Suppressor macrophage treated with lipopolysaccharide for 1 hour (primary cell): Measurements from ENCODE around the gene GPS1.

Experiments
- DNase-seq, 3 donors: peaks; one replicate each; pipeline ENCODE4 v3.0.0-alpha.2; 2020 to 2022

Gene GPS1

DNA sequence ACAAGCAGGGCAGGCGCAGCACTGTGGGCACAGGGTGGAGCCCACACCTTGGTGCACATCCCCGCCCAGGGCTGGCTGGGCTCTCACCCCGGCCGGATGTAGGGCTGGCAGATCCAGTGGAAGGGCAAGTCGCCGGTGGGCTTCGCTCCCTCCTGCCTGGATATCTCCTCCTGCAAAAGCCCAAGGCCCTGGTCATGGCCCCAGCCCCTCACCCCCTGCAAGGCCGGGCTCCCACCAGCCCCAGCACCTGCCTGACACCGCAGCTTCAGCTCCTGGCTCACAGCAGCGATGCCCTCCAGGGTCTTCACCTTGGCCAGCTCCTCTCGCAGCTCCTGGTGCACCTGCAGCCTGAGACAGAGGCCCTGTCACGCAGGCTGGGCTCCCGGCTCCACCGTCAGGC lies 8.9 kb downstream of the GPS1 start:
- no peak for DNase-seq

DNA sequence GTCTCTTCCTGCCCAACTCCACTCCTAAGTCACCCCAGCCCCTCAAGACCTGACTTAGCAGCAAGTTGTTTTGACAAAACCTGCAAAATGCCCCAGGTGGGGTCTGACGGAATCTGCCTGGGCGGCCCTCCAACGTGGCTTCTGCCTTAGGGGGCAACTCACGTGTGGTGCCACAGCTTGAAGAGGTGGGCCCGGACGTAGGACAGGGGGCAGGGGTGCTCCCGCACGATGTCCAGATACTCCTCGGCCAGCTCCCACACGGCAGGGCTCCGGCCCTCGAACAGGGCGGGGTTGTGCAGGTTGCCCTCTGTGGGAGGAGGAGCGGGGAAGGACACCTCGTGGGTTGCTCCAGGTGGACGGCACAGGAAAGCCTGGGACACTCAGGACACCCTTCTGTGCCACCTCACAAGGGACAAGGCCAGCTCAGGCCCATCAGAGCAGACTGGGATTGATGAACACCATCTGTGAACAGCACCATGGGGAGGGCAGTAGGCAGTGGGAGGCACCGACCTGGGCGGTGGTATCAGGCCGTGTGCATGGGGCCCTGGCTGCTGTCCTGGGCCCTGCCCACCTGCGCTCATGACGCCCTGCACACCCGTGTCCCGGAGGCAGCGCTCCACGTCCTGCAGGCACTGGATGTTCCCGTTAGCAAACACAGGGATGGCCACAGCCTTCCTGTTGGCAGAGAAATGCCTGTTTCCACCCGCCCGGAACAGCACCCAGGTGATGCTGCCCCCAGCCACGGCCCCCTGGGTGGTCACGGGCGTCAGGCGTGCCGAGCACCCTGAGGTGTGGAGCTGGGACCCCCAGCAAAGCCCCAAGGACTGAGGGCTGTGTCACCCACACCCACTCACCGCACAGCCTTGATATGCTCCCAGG lies 9.6 kb downstream of the GPS1 start:
- DNase-seq = no peak

DNA sequence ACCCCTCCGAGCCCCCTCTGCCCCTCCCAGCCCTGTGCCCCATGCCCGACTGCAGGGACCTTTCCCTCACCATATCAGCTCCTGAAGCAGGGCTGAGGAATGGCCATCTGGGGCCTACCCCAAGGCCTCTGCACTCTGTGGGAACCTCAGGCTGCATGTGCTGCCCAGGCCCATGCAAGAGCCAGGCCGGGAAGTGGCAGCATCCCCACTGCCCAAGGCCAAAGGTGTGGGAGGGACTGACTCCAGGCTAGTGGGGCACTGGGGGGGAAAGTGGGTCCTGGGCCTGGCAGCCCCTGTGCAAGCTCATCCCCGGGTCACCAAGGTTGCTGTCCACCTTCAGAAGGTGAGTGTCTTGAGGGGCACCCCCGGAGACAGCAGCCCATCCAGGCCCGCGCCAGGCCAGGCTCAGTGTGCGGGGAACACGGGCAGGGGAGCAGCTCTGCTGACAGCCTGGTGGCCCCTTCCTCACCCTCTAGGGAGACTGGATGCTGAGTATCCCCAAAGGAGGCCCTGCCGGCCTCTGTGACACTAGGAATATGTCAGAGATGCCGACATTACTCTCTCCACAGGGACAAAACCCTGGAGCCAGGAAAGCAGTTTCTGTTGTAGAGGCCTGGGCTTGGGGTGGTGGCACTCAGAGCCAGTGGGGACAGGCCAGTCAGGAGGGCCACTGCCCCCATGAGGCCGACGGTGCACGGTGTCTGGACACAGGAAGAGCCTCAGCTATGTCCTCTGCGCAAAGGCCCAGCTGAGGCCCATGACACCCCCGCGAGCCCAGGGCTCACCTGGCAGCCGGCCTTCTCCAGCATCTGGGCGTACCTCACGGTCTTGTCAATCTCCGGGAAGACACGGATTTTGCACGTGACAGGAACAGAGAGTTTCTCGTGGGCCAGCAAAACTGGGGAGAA lies 10.6 kb downstream of the GPS1 start:
- DNase-seq = peak in 1 of 3 donors; percentile 25

DNA sequence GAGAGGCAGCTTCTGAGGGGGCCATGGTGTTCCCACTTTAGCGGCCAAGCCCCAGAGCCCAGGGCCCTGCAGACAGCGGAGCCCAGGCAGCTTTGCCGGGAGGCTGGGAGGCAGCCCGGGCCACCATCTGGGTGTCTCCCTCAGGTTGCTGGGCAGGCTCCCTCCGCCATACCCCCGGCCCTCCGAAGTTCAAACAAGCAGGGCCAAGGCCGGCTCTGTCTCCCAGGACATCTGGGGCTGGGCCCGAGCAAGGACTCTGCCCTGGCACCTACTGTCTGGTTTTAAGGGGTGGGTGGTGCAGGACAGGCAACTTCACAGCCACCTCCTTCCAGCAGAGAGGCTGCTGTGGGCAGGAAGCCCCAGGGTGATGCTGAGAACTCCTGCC lies 11.3 kb downstream of the GPS1 start:
- no peak for DNase-seq

DNA sequence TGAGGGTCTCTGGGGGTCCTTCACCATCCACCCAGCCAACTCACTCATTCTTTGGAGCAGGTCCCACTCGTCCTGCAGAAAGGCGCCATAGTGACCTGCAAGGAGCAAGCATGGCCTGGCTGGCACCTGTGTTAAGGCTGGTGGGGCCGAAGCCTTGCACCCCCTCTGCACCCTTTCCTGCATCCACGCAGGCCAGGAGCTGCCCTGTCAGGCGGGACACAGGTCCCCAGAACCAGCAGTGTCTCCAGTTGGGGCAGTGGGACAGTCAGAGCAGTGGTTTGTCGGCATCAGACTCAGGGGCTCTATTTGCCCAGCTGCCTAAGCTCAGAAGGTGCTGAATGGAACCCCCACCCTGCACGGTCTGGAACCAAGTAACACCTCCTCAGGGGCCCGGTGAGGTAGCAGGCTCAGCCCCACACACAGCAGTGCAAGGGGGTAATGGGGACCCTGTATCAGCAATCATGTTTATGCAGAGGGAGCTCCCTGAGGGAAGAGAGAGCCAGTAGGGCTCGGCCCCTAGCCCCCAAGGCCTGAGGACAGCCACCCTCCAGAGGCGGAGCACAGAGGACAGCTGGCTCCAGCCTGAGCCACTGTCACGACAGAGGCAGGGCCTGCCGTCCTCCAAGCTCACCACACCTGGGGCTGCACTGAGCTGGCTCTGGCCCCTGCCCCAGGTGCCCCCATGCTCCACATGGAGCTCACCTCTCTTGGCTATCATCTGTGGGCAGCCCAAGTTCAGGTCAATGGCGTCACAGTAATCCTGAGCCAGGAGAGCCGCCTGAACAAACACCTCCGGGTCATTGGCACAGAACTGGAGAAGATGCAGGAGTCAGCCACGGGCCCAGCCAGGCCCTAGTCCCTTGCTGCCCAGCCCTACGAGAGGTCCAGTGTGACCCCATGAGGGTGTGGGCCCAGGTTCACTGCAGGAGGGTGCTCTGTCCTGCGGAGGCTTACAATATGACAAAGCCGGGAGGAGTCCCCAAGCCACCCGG lies 12.0 kb downstream of the GPS1 start:
- no peak for DNase-seq

DNA sequence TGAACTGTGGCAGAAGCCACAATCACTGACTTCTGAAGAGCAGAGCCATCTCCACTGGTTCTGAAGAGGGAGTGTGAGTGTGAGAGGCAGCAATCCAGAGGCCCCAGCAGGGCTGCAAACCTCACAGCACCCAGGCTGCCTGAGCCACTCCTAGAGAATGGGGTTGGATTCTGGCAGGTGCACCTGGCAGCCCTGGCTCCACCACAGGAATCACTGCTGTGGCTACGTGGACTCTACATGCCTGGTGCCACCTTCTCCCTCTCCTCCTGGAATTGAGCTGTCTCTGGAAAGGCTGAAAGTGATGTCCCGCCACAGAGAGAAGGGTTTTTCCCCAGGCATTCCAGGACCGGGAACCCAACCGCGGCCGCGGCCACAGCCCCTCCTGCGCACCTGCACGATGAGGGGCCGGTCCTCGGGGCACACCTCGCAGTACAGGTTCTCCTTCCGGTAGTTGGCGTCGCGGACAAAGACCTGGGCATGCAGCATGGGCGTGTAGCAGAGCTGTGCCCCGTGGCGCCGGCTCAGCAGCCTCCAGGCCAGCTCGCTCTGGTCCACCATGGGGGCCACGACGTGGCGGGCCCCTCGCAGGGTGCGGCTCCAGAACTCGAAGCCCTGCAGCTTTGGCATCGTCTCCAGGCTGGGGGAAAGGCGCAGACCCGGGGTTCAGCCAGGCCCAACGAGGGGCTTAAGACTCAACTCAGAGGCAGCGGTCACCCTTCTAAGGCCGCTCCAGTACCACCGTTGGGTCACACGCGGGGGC lies 12.9 kb downstream of the GPS1 start:
- DNase-seq = no peak

DNA sequence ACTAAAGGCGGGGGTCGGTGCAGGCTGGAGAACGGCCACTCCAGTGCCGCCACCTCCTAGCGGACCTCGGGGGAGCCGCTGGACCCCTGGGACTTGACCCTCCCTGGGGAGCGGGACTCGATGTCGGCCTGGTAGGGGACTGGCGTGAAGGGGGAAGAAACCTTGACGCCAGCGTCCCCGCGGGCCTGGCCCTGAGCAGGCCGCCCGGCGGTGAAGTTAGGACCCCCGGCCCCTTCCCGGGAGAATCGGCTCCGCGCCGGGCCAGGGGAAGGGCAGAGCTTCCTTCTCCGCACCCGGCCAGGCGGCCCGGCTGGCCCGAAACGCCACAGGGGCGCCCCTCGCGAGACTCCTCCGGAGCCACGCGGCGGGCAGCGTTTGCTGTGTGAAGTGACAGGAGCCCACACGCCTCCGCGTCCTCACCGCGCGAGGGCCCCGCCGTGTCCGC lies 13.5 kb downstream of the GPS1 start:
- peak in 2 of 3 donors; percentile 59 to 73 for DNase-seq

DNA sequence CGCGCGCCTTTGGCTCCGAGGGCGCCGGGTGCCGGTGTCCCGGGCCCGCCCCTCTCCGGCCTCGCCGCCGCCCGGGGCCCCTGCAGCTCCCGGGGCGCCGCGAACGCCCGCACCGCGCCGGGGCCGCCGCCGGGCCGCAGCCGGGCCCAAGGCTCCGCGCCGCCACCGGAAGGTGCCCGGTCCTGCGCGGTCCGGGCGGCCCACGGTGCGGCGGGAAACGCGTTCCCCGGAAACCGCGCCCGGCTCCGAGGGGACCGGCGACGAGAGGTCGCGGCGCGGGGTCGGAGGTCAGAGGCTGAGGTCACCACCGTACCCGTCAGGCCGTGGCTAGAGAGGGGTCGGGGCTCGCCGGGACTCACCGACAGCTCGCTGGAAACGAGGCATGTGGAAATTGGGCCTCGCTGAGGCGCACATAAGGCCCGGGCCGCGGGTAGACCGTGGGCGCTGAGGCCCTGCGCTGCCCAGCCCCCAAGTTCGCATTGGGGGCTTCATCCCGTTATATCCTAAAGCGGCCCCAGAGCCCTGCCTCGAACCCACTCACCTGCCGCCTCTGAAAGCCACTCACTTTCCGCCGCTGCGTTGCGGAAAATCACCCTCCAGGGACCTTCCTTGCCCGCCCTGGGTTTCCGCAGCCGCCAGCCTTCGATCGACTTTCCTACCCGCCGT lies 14.1 kb downstream of the GPS1 start, which contains the start of gene DUS1L:
TSS of gene DUS1L (minus strand) at position 167 of the 666 bp plus-strand sequence. CDS start 745 bp downstream, outside the sequence.
- peak; percentile 78 to 93 (median 88) for DNase-seq

DNA sequence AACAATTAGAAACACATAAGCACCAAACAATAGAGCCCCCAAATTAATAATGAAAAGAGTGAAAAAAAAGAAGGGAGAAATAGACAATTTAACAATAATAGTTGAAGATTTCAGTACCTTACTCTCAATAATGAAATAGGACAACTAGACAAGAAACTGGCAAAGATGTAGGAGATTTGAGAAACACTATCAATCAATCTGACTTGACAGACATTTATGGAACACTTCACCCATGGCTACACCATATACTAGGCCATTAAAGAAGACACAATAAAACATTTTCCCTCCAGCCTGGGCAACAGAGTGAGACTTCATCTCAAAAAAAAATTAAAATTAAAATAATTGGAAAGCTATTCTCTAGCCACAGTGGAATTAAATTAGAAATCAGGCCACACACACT lies 18.9 kb downstream of the GPS1 start:
- no peak for DNase-seq

DNA sequence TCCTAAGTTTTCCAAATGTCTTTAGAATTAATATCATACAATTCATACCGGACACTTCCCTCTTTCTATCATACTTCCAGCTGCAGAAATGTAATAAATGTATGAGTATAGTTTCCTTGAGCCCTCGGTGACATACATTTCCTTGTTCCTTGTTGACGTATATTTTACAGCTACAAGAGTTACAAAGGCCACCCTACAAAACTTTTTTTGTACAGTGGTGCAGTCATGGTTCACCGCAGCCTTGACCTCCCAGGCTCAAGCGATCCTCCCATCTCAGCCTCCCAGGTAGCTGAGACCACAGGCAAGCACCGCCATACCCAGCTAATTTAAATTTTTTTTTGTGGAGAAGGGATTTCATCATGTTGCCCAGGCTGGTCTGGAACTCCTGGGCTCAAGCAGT lies 21.1 kb downstream of the GPS1 start:
- no peak for DNase-seq

DNA sequence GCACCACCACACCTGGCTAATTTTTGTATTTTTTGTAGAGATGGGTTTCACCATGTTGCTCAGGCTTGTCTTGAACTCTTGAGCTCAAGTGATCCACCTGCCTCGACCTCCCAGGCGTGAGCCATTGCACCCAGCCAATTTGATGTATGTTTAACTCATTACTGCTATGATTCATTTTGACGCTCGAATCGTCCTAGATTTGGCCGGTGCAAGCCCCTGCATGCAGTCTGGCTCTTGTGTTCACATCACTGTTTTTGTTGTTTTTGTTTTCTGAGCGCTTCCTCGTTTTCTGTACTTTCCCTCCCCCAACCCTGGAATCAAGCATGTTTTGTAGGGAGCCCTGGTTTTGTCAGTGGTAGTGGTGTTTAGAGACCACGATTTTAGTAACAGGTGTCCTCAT lies 21.7 kb downstream of the GPS1 start:
- DNase-seq = no peak

DNA sequence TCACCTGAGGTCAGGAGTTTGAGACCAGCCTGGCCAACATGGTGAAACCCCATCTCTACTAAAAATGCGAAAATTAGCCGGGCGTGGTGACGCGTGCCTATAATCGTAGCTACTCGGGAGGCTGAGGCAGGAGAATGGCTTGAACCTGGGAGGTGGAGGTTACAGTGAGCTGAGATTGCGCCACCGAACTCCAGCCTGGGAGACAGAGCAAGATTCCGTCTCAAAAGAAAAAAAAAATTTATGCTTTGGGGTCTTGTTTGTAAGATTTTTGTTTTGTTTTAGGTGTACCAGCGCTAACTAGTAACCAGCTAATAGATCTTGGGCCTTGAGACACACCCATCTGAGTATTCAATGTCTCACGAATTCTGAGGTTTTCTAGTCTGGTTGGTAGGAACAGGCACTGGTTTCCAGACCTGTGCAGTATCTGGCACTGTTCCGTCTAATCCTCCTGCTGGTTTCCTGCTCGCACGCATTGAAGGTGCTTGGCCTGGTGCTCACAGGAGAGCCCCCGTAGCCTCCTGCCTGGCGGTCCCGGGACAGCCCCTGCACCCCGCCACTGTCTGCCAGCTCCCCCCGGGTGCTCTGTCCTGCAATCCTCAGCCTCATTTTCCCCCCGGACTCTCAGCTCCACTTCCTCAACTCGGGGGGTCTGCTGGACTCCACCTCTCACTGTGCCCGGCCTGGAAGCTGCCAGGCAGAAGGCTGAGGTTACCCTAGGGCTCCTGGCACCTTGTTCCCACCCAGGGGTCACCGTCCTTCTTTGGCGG lies 24.5 kb downstream of the GPS1 start:
- no peak for DNase-seq

DNA sequence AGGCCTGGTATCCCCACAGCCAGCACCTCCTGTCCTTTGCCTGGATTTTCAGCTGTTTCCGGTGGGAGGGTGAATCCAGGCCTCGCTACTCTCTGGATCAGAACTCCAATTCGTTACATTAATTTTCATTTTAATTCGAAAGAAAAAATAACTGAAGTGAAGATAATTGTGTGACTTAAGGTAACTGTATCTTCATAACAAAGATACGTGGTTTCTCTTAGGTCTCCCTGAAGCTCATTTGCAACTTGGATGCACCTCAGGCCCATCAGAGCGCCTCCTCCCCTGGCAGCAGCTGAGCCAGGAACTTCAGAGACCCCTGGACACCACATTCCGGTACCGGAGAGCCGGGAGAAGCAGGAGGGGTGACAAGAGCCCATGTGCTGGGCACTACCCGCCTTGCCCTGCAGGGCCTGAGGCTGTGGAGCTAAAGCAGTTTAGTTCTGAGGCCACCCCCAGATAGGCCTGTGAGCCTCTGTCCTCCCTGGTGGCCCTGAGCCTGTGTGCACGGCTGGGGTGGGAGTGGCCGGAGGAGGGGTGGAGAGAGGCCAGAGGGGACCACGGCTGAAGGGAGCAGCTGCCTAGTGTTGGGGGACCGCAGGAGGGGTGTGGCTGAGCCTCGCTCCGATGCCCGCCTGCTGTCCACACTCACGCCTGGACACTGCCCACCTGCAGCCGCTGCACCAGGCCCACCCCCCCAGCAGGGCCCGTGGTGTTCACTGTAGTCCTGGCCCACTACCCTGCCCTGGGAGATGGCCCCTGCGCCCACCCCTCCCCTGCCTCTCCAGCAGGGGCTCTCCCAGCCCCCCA lies 25.3 kb downstream of the GPS1 start:
- no peak for DNase-seq

DNA sequence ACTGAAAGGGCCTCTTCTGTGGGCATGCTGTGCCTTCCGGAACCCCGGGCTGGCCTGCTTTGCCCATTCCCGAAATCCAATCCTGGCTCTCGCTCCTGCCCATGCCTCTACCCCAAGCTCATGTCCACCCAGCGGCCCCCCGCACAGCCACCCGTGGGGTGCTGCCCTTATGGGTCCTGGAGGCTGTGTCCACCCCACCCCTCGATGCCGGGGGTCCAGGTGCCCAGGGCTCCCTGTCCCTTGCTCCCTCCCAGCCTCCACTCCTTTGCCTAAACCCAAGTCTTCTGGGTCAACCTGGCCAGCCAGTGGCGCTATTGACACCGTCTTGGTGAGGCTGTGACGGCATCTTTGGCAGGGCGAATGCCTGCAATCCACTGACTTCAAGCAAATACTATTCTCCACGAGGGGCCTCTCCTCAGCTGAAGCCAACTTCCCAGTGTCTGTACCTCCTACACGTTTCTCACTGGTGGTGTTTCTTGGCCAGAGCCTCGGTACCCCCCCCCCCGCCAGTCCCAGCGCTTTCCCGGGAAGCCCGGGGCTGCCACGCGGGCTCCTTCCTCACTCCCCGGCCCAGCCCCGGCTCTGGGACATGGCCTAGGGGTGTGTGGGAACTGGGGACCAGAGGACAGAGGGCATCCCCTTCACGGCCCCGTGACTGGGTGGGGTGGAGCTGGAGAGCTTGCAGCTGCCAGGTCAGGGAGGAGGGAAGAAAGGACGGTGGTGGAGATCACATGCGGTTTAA lies 26.1 kb downstream of the GPS1 start:
- peak in 1 of 3 donors; percentile 17 for DNase-seq

DNA sequence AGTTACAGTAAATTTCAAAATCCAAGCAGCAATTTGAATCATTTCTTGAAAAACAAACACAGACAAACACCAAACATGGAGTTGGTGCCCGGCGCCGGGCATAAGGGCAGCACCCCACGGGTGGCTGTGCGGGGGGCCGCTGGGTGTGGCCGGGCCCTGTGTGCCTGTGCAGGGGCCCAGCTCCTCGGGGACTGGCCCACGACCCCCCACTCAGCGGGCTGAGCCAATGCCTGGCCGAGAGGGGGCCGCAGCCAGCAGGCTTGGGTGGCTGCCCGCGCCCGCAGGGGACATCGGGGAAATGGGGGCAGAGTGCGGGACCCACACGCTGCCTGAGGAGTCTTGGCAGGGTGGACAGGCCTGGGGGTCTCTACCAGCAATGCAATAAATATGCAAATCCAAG lies 26.7 kb downstream of the GPS1 start:
- DNase-seq = no peak

DNA sequence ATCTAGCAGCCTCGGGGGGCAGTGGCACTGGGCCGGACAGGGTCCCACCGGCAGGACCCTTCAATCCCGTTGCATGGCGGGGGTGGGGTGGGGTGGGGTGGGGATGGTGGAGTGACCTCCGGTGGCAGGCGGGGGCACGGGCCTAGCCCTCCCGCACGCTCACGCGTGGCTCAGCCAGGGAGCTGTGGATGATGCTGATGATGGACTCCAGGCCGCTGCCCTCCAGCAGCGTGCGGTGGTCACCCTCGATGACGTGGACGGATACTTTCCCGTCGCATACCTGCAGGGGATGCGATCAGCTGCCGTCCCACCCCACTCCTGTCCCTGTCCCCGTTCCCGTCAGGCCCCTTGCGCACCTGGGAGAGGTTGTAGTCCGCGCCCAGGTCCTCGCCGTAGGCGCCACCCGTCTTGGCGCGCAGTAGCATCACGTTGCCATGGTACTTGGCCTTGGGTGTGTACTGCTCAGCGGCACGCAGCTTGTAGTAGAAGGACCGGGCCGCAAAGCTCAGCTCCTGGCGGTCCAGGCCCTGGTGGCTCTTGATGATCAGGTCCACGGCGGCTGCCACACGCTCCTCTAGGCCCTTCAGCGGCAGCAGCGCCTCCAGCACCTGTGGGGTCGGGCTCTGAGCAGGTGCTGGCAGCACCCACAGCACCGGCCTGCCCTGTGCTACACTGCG lies 27.4 kb downstream of the GPS1 start:
- no peak for DNase-seq

DNA sequence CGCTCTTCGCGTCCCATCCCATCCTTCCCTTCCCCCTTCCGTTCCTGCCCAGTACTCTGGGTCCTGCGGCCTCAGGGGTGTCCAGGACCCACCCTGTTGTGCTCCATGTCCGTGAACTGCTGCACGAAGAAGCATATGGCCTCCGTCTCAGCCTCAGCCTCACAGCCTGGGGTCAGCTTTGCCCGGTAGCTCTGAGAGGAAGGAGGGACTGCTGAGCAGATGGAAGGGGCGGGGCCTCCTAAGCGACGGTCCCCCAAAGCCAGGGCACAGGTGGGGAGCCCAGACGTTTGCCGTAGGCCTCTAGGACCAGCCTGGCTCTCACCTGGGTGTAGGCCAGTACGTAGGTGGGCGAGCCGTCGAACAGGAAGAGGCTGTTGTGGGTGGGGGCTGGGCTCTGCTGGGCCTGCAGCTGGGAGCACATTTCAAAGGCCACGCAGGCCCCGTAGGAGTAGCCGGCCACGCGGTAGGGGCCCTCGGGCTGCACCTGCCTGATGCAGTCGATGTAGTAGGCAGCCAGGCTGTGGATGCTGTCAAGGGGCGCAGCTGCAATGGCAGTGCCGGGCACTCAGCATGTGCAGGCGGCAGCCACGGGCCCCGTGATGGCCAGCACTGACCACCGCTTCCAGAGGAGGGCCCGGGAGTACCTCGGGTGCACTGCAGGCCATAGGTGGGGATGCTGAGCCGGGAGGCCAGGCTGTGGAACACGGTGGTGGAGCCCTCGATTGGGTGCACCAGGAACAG lies 28.5 kb downstream of the GPS1 start:
- no peak for DNase-seq
